ENCODE results near the gene FMO4.
"Not testable (repeated sequence)": the region's sequence is repeated elsewhere in the genome, so short reads cannot be mapped to it uniquely, and the experiment has no call there.

The FMO4 gene

DNA sequence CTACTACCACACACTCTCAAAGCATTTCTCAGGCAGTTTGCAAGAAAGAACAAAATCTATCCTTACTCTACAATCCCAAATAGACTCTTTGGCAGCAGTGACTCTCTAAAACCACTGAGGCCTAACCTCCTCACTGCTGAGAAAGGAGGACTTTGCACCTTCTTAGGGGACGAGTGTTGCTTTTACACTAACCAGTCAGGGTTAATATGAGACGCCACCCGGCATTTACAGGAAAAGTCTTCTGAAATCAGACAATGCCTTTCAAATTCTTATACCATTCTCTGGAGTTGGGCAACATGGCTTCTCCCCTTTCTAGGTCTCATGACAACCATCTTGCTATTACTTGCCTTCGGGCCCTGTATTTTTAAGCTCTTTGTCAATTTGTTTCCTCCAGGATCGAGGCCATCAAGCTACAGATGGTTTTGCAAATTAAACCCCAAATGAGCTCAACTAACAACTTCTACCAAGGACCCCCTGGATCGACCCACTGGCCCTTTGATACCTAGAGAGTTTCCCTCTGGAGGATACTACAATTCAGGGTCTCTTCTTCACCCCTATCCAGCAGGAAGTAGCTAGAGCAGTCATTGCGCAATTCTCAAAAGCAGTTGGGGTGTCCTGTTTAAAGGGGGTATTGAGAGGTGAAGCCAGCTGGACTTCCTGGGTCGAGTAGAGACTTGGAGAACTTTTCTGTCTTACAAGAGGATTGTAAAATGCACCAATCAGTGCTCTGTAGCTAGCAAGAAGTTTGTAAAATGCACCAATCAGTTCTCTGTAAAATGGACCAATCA, 2.0 kb upstream of the FMO4 start:
- no peak overlapping the region for H3K4me3 Mint-ChIP-seq
- no peaks in the 10 kb centered on the region for H3K9me3 Mint-ChIP-seq
- TF ChIP-seq, protein P1, sequence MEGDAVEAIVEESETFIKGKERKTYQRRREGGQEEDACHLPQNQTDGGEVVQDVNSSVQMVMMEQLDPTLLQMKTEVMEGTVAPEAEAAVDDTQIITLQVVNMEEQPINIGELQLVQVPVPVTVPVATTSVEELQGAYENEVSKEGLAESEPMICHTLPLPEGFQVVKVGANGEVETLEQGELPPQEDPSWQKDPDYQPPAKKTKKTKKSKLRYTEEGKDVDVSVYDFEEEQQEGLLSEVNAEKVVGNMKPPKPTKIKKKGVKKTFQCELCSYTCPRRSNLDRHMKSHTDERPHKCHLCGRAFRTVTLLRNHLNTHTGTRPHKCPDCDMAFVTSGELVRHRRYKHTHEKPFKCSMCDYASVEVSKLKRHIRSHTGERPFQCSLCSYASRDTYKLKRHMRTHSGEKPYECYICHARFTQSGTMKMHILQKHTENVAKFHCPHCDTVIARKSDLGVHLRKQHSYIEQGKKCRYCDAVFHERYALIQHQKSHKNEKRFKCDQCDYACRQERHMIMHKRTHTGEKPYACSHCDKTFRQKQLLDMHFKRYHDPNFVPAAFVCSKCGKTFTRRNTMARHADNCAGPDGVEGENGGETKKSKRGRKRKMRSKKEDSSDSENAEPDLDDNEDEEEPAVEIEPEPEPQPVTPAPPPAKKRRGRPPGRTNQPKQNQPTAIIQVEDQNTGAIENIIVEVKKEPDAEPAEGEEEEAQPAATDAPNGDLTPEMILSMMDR (IDR thresholded peaks at IDR 0.05), result no peak
- no peak overlapping the region for H3K27ac Mint-ChIP-seq
- peaks cover 23% of the 10 kb centered on the region for H3K4me1 Mint-ChIP-seq
- H3K36me3 Mint-ChIP-seq (ENCODE audit: low read depth), result no peaks in the 10 kb centered on the region
- peaks cover 8% of the 10 kb centered on the region for H3K27me3 Mint-ChIP-seq (ENCODE audit: low read depth, poor library complexity)
- DNase-seq, result no peak

DNA sequence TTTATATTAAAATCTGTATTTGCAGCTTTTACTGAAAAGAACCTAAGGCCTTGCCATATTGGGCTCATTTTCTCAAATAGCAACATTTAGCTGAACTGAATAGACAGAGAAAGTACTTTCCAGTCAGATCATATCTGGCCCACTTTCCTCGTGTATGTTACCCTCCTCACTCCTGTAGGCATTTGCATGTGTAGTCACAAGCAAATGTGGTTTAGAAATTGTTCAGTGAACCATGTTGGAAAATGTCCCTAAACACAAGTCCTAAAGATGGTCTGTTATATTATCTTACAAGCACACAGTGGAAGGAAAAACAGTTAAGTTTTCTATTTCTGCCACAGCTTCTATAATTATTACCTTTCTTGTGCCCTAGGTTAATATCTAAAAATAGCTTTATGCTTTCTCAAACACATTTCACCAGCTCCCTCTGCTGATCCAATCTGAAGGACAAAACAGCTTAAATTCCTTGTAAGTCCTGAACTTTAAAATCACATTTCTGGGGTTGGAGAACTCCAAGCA, 606 bp upstream of the FMO4 start:
- H3K27me3 Mint-ChIP-seq (ENCODE audit: low read depth, poor library complexity), result peaks cover 8% of the 10 kb centered on the region

GRCh38 chr1:171329251-171329650, 15.3 kb downstream of the FMO4 start:
- no peak overlapping the region for H3K4me3 Mint-ChIP-seq
- H3K36me3 Mint-ChIP-seq (ENCODE audit: low read depth), result no peaks in the 10 kb centered on the region
- peak overlapping the region; percentile 21 for H3K27ac Mint-ChIP-seq
- no peak for DNase-seq
- H3K9me3 Mint-ChIP-seq, result no peaks in the 10 kb centered on the region
- TF ChIP-seq, protein P1 (IDR thresholded peaks at IDR 0.05), result no peak
- H3K4me1 Mint-ChIP-seq, result no peaks in the 10 kb centered on the region
- H3K27me3 Mint-ChIP-seq (ENCODE audit: low read depth, poor library complexity), result no peaks in the 10 kb centered on the region

More for the DNA sequence above, 606 bp upstream of the FMO4 start:
- no peak for DNase-seq
- peak overlapping the region; percentile 81 for H3K4me3 Mint-ChIP-seq
- TF ChIP-seq, protein P1 (IDR thresholded peaks at IDR 0.05), result no peak
- no peaks in the 10 kb centered on the region for H3K36me3 Mint-ChIP-seq (ENCODE audit: low read depth)
- H3K4me1 Mint-ChIP-seq, result peaks cover 22% of the 10 kb centered on the region
- no peaks in the 10 kb centered on the region for H3K9me3 Mint-ChIP-seq
- no peak overlapping the region for H3K27ac Mint-ChIP-seq

DNA sequence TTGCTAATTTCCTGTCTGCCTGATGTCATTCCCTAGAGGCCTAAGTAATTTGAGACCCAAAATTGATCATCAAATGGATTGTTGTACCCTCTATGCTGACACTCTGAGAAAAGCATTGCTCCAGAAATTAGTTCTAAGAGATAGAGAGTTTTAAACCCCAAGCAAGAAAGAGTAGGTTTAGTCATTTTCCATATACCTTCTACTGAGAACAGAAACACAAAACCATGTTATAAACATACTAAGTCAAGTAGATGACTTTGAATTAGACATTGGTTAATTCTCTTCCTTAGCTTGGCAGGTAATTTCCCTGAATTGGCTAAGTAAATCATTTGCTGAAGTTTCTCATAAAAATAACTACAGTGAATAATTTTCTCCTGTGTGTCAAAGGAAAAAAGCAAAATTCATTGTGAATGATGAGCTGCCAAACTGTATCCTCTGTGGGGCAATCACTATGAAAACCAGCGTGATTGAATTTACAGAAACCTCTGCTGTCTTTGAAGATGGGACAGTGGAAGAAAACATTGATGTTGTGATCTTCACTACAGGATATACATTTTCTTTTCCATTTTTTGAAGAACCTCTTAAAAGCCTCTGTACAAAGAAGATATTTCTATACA, 20.1 kb downstream of the FMO4 start:
- H3K4me3 Mint-ChIP-seq, result no peak overlapping the region
- H3K9me3 Mint-ChIP-seq, result no peaks in the 10 kb centered on the region
- no peak overlapping the region for H3K27ac Mint-ChIP-seq
- DNase-seq, result no peak
- no peaks in the 10 kb centered on the region for H3K4me1 Mint-ChIP-seq
- TF ChIP-seq, protein P1 (IDR thresholded peaks at IDR 0.05), result no peak
- no peaks in the 10 kb centered on the region for H3K36me3 Mint-ChIP-seq (ENCODE audit: low read depth)
- no peaks in the 10 kb centered on the region for H3K27me3 Mint-ChIP-seq (ENCODE audit: low read depth, poor library complexity)

DNA sequence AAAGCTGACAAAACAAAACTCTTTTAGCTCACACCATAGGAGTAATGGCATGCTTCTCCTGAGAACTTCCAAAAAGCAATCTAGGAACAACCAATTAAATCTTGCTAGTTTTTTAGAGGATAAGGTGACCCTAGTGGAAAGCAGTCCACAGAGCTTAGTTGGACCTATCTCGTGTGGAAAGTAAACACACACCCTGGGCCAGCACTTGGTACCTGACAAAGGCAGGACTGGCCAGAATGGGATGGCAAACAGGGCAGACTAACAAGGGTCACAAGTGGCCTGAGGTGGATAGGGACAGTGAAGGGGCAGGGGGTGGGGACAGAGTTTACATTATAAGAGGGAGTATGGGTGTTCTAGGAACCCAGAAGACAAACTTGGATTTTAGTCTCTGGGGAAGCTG, 22.0 kb downstream of the FMO4 start:
- Mint-ChIP-seq H3K9me3 (no peaks in the 10 kb centered on the region), H3K27me3 (ENCODE audit: low read depth, poor library complexity) (peaks cover 3% of the 10 kb centered on the region), H3K36me3 (ENCODE audit: low read depth) (no peaks in the 10 kb centered on the region), H3K4me3 (no peak overlapping the region), H3K4me1 (no peaks in the 10 kb centered on the region), H3K27ac (no peak overlapping the region)
- TF ChIP-seq, protein P1 (IDR thresholded peaks at IDR 0.05), result no peak
- no peak for DNase-seq

- H3K27ac Mint-ChIP-seq; H3K36me3 Mint-ChIP-seq (ENCODE audit: low read depth); DNase-seq; H3K4me1 Mint-ChIP-seq; H3K9me3 Mint-ChIP-seq; H3K27me3 Mint-ChIP-seq (ENCODE audit: low read depth, poor library complexity); H3K4me3 Mint-ChIP-seq: not testable (repeated sequence)
Observed at GRCh38 chr1:171339345-171339744, 25.4 kb downstream of the FMO4 start.

All from nephron progenitor cell (in vitro differentiated cells).